ENCODE results near the gene SPTY2D1. TPM values are rescaled to one million over a fixed set of nuclear protein-coding genes. Genes with fewer than 3 reads are reported as not detected.

SPTY2D1 gene
- total RNA-seq, 1 experiment from 2014 or later: 32.1 TPM

DNA sequence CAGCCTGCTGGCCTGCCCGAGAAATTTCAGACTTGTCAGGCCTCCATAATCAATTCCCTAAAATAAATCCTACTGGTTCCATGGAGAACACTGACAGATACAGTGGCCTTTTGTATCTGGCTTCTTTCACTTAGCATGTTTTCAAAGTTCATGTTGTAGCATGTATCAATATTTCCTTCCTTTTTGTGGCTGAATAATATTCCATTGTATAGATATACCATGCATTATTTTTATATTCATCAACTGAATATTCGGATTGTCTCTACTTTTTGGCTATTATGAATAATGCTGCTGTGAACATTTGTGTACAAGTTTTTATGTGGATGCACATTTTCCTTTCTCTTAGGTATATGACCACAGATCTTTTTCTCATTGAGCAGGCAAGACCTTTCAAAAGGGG lies 10.4 kb downstream of the SPTY2D1 start:
- Mint-ChIP-seq H3K27ac (ENCODE audit: unreplicated experiment) (no peak overlapping the region), H3K4me3 (ENCODE audit: low read depth, unreplicated experiment) (no peak overlapping the region), H3K27me3 (ENCODE audit: unreplicated experiment) (no peaks in the 10 kb centered on the region), H3K9me3 (ENCODE audit: low read depth, unreplicated experiment) (no peaks in the 10 kb centered on the region), H3K36me3 (ENCODE audit: insufficient read depth, unreplicated experiment) (no peaks in the 10 kb centered on the region), H3K4me1 (ENCODE audit: low read depth, unreplicated experiment) (peaks cover 8% of the 10 kb centered on the region)
- DNase-seq: no peak
- BruUV-seq (replicated peaks): no TSS peak
- CTCF ChIA-PET: no interaction called here
- TF ChIP-seq, protein P1, sequence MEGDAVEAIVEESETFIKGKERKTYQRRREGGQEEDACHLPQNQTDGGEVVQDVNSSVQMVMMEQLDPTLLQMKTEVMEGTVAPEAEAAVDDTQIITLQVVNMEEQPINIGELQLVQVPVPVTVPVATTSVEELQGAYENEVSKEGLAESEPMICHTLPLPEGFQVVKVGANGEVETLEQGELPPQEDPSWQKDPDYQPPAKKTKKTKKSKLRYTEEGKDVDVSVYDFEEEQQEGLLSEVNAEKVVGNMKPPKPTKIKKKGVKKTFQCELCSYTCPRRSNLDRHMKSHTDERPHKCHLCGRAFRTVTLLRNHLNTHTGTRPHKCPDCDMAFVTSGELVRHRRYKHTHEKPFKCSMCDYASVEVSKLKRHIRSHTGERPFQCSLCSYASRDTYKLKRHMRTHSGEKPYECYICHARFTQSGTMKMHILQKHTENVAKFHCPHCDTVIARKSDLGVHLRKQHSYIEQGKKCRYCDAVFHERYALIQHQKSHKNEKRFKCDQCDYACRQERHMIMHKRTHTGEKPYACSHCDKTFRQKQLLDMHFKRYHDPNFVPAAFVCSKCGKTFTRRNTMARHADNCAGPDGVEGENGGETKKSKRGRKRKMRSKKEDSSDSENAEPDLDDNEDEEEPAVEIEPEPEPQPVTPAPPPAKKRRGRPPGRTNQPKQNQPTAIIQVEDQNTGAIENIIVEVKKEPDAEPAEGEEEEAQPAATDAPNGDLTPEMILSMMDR (IDR thresholded peaks at IDR 0.05; ENCODE audit: unreplicated experiment): no peak
- intact Hi-C loops (cut with micrococcal nuclease; ENCODE audit: unreplicated experiment): no loop called here

DNA sequence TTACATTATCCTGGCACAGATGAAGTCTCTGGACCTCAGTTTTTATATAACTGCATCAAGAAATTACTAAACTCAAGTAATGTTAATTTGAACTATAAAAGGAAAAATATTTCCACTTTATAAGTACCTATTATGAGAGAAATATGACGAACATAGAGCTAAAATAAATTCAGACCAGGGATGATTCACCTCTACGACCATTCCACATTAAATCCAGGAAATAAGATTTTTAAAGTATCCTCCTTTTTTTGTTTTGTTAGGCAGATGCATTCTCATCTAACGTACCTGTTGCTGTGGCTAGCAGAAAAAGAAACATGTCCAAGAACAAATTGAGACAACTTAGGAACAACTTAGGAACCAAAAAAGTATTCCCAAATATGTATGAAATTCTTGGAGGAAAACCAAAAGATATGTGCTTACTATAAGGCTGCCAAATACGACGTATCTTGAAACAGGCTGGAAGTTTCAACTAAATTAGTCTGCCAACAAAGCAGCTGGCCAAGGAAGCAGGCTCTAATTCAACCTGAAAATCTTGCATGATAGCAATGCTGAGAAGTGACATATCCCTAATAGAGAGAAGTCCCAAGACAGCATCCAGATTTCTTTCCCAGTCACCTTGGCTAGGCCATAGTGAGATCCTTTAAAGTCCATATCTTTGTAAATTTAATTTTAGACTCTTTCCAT lies 15.7 kb downstream of the SPTY2D1 start:
- no peak overlapping the region for H3K27ac Mint-ChIP-seq (ENCODE audit: unreplicated experiment)
- no peaks in the 10 kb centered on the region for H3K27me3 Mint-ChIP-seq (ENCODE audit: unreplicated experiment)
- H3K4me1 Mint-ChIP-seq (ENCODE audit: low read depth, unreplicated experiment): no peaks in the 10 kb centered on the region
- no peaks in the 10 kb centered on the region for H3K9me3 Mint-ChIP-seq (ENCODE audit: low read depth, unreplicated experiment)
- no peak overlapping the region for H3K4me3 Mint-ChIP-seq (ENCODE audit: low read depth, unreplicated experiment)
- intact Hi-C loops (cut with micrococcal nuclease; ENCODE audit: unreplicated experiment): no loop called here
- TF ChIP-seq, protein P1 (IDR thresholded peaks at IDR 0.05; ENCODE audit: unreplicated experiment): no peak
- no peak for DNase-seq
- peaks cover 13% of the 10 kb centered on the region for H3K36me3 Mint-ChIP-seq (ENCODE audit: insufficient read depth, unreplicated experiment)
- BruUV-seq (replicated peaks): no TSS peak
- CTCF ChIA-PET: no interaction called here

DNA sequence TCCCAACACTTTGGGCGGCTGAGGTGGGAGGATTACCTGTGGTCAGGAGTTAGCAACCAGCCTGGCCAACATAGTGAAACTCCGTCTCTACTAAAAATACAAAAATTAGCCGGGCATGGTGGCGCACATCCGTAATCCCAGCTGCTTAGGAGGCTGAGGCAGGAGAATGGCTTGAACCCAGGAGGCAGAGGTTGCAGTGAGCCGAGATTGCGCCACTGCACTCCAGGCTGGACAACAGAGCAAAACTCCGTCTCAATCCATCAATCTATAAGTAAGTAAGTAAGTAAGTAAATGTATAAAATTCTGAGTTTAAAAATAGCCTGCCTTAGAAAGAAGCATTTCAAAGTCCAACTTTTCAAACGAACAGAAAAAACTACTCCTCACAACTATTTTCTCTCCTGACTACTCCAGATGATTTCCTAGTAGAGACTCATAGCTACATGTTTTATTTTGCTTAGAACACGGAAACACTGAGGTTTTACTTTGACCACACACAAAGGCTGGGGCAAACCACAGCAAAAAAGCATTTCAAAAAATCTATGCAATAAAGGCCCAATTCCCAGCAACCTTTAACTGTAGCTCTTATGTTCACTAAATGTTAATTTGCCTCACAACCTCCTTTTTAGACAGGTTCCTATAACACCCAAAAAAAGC lies 16.3 kb downstream of the SPTY2D1 start:
- Mint-ChIP-seq H3K9me3 (ENCODE audit: low read depth, unreplicated experiment) (no peaks in the 10 kb centered on the region), H3K36me3 (ENCODE audit: insufficient read depth, unreplicated experiment) (peaks cover 18% of the 10 kb centered on the region), H3K4me3 (ENCODE audit: low read depth, unreplicated experiment) (no peak overlapping the region), H3K27me3 (ENCODE audit: unreplicated experiment) (no peaks in the 10 kb centered on the region), H3K4me1 (ENCODE audit: low read depth, unreplicated experiment) (no peaks in the 10 kb centered on the region), H3K27ac (ENCODE audit: unreplicated experiment) (no peak overlapping the region)
- intact Hi-C loops (cut with micrococcal nuclease; ENCODE audit: unreplicated experiment): no loop called here
- BruUV-seq (replicated peaks): no TSS peak
- no peak for DNase-seq
- TF ChIP-seq, protein P1 (IDR thresholded peaks at IDR 0.05; ENCODE audit: unreplicated experiment): no peak
- CTCF ChIA-PET: no interaction called here

DNA sequence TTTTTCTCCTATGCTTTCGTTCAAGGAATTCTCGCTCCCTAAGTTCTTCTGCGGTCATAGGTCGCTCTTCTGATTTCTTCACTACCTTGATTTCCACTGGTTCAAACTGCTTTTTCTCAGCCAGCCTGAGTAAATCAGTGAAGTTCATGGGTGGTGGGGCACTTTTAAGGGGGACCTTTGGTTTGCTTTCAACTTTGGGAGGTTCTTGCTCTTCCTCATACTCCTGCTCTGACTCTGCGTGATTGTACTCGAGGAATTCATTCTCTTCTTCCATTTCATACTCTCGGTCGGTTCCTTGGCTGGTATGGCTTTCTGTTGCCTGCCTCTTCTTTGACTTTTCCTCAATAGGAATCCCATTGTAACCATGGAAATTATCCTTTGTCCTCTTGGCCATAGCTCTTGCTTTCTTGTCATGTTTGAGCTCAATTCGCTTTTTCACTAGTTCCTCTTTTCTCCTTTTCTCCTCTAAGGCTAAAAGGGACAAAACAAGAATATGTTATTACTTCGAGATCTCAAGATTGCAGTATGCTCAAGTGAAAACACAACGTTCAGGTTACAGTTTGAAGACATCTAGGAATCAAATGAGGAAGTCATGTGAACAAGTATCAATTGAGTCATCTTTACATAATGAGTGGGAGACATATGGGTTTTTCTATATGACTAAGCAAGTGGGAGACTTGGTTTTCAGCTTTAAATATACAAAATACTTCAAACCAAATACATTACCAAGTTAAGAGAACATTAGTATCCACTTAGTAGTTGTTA lies 18.3 kb downstream of the SPTY2D1 start:
- Mint-ChIP-seq H3K36me3 (ENCODE audit: insufficient read depth, unreplicated experiment) (peaks cover 19% of the 10 kb centered on the region), H3K4me1 (ENCODE audit: low read depth, unreplicated experiment) (no peaks in the 10 kb centered on the region), H3K4me3 (ENCODE audit: low read depth, unreplicated experiment) (no peak overlapping the region), H3K27me3 (ENCODE audit: unreplicated experiment) (no peaks in the 10 kb centered on the region), H3K9me3 (ENCODE audit: low read depth, unreplicated experiment) (no peaks in the 10 kb centered on the region), H3K27ac (ENCODE audit: unreplicated experiment) (no peak overlapping the region)
- intact Hi-C loops (cut with micrococcal nuclease; ENCODE audit: unreplicated experiment): no loop called here
- no peak for DNase-seq
- TSS peak; percentile 82 for BruUV-seq (replicated peaks)
- TF ChIP-seq, protein P1 (IDR thresholded peaks at IDR 0.05; ENCODE audit: unreplicated experiment): no peak
- CTCF ChIA-PET: no interaction called here

All from Calu3 (cell line).